HG03025 (cell line): ENCODE results near the gene HSD11B2.

Source experiments
- ATAC-seq: cut with Tn5 transposase; IDR thresholded peaks from one replicate; pipeline ENCODE4 v1.9.1; 2021; ENCODE audit warnings: mild to moderate bottlenecking, moderate library complexity; ENCODE audit not compliant: unreplicated experiment, low FRiP score

HSD11B2 gene

GRCh38 chr16:67430977-67431774, at the start of gene HSD11B2:
Gene HSD11B2 (plus strand): TSS chr16:67431121. CDS start chr16:67431249, 128 bp downstream.
- no peak for ATAC-seq

DNA sequence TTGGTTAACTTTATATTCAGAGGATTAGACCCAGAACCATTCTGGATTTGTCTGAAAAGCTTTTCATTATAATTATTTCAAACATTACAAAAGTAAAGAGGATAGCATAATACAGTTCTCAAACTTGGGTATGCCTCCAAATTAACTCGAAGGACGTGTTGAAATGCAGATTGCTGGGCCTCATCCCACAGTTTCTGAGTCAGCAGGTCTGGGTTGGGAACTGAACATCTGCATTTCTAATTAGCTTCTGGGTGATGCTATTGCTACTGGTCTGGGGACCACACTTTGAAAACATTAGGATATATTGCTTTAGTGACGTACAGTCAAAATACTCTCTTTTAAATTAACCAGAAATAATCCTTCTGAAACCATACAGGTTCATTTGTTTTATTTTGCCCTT, 47.6 kb upstream of the HSD11B2 start:
- ATAC-seq: no peak

DNA sequence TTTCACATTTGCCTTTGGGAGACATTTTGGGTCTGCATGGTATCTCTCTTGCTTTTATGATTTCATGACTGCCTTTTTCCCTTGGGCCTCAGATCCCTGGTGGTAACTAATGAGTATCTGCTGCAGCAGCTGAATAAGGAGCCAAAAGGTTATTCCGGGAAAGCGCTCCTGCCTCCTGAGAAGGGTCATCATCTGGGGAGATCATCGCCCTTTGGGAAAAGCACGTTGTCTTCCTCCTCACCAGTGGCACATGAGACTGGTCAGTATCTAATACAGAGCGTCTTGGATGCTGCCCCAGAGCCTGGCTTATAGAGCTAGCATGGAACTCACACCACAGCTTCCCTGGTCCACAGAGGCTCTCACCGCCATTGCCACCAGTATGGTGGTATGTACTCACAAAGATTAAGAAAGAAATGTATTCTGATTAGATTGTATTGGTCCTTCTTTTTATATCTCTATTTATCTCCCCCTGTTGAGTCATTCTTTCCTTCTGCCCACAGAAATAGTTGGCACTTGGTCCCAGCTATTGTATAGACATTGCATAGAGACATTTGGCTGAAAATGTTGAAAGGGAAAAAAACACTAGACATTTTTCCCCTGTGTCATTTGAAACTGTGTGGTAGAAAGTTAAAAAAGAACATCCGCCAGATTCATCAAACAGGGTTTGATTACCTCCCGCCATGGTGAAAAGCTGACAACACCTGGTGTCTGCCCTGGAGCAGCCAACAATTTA, 46.0 kb upstream of the HSD11B2 start:
- ATAC-seq: no peak

DNA sequence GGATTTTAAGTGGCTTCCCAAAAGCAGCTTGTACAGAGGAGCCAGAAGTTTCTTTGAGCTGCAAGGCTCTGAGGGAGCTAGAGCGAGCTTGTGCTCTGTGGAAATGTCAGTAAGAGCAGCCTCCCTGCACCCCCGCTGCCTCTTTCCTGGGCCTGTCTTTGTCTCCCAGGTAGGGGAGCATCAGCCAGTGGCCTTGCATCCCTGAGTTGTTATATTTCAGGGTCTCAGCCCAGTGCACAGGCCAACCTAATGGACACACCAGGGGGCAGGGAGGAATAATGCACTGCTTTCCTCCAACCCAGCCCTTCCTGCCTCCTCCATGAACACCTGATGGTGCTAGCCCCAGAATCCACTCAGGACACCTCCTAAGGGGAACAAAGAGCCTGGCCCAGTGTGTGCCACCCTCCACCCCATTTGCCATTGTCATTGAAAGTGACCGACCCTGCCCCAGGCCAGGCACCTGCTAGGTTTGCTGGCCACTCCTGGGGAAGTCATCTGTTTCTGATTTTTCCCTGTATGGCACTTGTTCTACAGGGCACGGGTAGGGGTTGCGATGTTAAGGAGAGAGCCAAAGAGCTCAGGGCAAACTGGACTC, 44.0 kb upstream of the HSD11B2 start:
- no peak for ATAC-seq

GRCh38 chr16:67387479-67388079, 43.3 kb upstream of the HSD11B2 start:
- no peak for ATAC-seq

GRCh38 chr16:67388191-67388590, 42.7 kb upstream of the HSD11B2 start:
- ATAC-seq: no peak

- no peak for ATAC-seq
Measured at GRCh38 chr16:67388591-67388990, 42.3 kb upstream of the HSD11B2 start.

DNA sequence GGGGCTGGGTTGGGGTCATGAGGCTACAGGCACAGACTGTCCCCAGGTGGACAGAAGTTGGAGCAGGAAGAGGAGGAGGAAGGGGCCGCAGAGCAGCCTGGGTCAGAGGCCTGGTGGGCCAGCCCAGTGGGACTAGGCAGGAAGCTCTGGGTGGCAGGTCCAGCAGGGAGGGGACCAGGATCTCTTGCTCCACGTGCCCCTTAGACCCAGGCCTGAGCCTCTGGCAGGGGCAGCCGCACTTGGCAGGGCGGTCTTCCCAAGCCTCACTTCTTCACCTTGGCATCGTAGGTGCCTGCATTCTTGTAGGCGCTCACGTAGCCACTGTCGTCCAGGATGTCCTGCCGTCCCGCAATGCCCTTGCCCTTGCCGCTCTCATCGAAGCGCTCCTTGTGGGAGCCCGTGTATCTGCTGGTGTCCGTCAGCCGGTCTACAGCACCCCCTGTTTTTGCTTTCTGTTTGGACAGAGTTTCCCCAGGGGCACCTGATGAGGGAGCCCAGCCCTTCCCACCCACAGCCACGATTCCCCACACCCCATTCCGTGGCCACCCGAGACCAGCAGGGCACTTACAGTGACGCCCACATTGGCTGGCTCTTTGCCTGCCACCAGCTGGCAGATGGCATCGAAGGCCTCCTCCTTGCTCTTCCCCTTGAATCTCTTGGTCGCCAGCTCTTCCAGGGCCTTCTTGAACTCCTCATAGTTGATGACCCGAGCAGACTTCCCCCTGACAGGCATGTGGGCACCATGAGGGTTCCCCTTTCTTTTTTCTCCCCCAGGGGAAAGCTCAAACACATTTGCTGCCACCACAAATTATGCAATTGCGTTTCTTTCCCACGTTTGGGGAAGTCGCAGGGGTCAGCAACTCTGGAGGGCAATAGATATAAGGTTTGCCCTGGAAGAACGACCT, 40.8 kb upstream of the HSD11B2 start:
- ATAC-seq: no peak

GRCh38 chr16:67390816-67391423, 40.0 kb upstream of the HSD11B2 start:
- no peak for ATAC-seq

DNA sequence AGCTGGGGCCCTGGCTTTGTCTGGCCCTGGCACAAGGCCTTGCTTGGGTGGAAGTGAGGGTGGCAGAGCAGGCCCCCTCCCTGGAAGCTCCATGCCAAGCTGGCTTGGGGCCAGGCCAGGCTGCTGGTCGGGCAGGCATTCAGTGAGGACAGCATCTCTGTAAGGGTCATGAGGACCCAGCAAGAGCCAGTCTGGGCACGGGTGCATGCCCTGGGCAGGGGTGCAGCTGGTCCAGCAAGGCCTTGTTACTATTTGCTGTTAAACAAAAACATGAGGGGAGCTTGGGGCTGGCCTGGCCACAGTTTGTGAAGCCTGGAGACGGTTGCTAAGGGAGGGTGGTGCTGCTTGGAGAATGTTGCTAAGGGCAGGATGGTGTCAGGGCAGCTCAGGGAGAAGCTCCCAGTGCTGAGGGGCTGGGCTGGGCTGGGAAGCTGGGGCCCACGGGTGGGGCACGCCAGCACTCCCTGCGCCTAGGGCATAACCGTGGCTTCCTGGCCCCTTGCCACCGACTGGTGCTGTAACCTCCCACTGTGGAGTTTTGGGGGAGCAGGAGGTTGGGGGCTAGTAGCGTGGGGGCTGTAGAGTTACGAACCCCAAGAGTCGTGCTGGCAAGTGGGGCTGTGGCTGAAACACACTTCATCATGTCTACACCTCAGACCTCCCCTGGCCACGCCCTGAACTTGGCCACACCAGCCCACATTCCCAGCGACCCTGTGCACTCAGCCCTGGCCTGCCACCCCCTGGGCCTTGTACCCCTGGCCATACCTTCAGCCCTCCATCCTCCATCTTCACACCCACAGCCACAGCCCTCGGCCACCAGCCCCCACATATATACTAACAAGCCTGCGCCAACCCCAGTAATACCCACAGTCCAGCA, 39.3 kb upstream of the HSD11B2 start:
- no peak for ATAC-seq

- no peak for ATAC-seq
Measured at GRCh38 chr16:67392301-67393059, 38.4 kb upstream of the HSD11B2 start.

DNA sequence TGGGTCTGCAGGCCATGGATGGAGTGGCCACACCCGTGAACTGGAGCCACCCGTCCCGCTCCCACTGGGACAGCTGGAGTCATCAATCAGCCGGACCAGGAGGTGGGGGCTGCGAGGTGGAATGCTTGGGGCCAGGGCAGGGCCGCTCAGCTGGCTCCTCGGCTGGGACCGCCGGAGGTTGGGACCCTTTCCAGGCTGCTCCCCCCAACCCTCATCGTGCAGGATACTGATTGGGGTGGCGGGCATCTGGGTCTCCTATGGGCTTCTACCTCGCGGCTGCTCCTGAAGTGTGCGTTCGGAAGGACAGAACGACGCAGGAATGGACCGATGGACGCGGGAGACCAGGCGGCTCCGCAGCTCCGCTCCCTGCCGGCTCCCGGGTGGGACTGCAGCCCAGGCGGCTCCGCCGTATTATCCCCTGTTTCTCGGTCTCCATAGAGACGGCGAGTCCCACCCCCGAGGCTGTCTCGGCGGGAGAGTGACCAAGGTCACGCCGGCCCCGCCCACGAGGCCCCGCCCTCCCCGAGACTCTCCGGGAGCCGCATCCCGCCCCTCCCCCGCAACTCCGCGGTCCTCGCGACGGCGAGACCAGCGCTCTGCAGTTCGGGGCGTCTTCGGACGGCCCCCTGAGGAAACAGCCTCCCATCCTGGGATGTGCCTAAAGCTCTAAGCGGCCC, 37.7 kb upstream of the HSD11B2 start, which contains the start of gene TPPP3:
Gene TPPP3, minus strand, starts transcription at position 388 of the 677 bp plus-strand sequence. CDS start 2,387 bp downstream, outside the sequence.
- no peak for ATAC-seq

DNA sequence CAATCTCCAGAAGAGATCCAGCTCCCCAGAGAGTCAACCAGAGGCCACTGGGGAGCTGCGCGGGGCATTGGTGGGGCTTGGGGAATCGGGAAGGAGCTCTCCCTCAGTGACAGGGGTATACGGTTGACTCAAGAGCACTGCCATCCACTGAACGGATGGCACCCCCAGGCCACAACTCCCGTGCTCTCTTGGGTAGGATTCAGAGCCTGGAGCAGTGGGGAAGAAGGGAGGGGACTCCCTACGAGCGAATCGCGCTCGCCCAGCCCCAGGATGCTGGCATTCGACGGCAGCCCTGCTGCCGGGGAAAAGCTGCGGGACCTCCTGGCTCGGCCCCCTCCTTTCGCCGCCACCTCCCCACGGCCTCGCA, 37.1 kb upstream of the HSD11B2 start:
- no peak for ATAC-seq

DNA sequence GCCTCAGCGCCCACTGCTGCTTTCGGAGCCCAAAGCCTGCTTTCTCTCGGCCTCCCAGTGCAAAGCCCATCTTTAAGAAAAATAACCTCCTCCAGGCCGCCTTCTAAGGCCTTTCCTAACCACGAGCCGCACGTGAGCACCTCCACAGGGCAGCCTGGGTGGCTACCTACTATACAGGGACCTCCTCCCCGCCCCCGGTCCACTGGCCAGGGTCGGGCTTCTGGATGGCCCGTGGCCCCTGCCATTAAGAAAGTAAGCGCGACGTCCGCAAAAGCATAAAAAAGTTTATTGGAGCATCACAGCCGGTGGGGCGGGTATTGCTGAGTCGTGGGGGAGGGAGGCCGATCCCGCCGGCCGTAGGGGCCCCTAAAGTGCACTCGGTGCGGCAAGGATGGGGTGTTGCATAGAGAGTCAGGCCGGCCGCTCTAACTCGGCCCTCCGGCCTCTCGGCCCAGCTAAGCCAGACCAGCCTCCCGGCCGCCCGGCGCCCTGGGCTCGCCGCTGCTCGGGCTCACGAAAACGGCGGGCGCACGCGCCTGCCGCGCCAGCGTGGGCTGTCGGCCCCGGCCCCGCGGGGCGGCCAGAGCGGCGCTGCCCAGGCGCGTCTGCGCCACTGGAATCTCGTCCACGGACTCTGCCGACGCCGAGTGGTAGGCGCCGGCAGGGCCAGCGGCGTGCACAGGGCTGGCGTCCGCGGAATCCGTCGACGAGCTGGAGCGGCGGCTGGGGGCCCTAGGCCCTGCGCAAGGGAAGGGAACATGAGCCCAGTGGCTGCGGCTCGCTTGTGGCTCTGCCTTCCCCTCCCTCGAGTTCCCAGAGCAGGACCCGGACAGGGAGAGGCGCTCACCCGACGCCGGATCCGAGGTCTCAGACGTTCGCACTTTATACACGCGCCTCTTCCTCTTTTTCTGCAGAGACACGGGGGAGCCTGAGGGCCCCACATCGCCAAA, 36.5 kb upstream of the HSD11B2 start:
- ATAC-seq: no peak

DNA sequence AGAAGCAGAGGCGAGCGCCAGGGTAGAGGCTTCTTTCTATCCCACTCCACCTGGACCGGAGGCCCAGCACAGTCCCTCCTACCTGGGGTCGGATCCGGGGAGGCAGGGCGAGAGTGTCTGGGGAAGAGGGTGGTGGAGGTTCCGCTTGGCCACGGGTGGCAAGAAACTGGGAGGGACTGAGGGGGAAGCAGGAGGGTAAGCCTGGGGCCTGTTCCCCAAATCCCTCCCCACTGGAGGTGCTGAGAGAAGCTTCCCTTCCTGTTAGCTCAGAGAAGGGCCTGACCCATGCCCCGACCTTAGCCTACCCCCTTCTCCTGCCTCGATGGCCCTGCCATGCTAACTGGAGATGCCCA, 35.8 kb upstream of the HSD11B2 start:
- ATAC-seq: no peak

DNA sequence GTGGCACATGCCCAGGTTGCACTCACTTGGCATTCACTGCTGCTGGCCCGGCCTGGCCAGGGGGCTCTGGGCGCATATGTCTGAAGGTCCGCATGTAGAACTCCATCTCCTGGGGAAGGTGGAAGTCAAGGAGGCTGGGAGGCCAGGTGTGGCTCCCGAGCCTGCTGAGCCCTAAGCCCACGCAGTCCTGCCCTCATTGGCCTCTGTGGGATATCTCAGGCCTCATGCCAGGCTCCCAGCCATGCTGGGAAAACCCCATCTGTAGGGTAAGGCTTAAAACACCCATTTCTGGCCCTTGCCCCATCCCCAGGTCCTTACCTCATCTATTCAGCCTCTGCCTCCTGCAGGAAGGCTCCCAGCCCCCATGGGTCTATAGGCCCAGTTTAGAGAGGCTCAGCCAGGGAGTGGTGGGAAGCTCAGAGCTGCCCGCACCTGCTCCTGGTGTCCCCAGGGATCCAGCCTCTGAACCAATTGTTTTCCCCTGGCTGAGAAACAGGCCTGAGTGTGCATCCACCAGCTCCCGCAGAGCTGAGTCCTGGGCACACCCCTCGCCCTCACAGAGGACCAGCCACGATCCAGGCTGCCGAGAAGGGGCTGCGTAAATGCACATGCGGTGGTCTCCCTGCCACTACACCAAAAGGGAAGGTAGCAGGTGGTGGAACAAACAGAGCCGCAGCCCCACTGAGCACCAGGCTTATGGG, 35.3 kb upstream of the HSD11B2 start:
- no peak for ATAC-seq
